A673 (cell line): ENCODE data around the gene DENND6B. TPM values are rescaled to one million over a fixed set of nuclear protein-coding genes. Genes with fewer than 3 reads are reported as not detected.

Experiments
- BruUV-seq: library from RNA; stranded (reverse); fragments of 400-500 nt; replicated peaks from 2 replicates; lab custom pipeline; 2021; lab: Mats Ljungman, UMichigan
- CTCF ChIA-PET: fragments of 300-600 bp; sonication (Branson Sonifier 250); formaldehyde crosslinking; loops from one replicate; lab custom pipeline; 2022; ENCODE audit warnings: antibody characterized with exemption; lab: Charles Lee
- POLR2A ChIA-PET: fragments of 300-600 bp; sonication (Branson Sonifier 250); formaldehyde crosslinking; loops from one replicate; lab custom pipeline; 2022; ENCODE audit warnings: antibody characterized with exemption; ENCODE audit not compliant: low non-redundant PET; lab: Charles Lee
- DNase-seq: peaks from one replicate; pipeline ENCODE4 v3.0.0-alpha.2; 2015; ENCODE audit warnings: low spot score
- H3K27ac ChIP-seq: fragments of 200-600 bp; sonication (generic); 2 replicates; pipeline ENCODE4 v1.5.1; 2016; ENCODE audit warnings: mixed run types, low read depth, mild to moderate bottlenecking, mixed read lengths, antibody characterized with exemption, low read length; ENCODE audit not compliant: poor library complexity, severe bottlenecking
- H3K27me3 ChIP-seq: fragments of 200-600 bp; sonication (generic); replicated peaks from 2 replicates; pipeline ENCODE4 v1.6.1; 2017; ENCODE audit warnings: mixed run types, low read depth, mild to moderate bottlenecking, mixed read lengths, antibody characterized with exemption, low read length; ENCODE audit not compliant: insufficient read depth, poor library complexity
- H3K36me3 ChIP-seq: fragments of 200-600 bp; sonication (generic); 2 replicates; pipeline ENCODE4 v1.6.1; 2016; ENCODE audit warnings: mixed run types, mild to moderate bottlenecking, mixed read lengths, antibody characterized with exemption, low read length; ENCODE audit not compliant: insufficient read depth, poor library complexity, severe bottlenecking
- H3K4me1 ChIP-seq: fragments of 200-600 bp; sonication (generic); 2 replicates; pipeline ENCODE4 v1.6.1; 2017; ENCODE audit warnings: mixed run types, mild to moderate bottlenecking, mixed read lengths, antibody characterized with exemption, low read length; ENCODE audit not compliant: insufficient read depth, poor library complexity, severe bottlenecking
- H3K4me3 ChIP-seq: fragments of 200-600 bp; sonication (generic); 2 replicates; pipeline ENCODE4 v1.5.1; 2016; ENCODE audit warnings: low read depth, mixed run types, mild to moderate bottlenecking, mixed read lengths, low read length; ENCODE audit not compliant: poor library complexity, severe bottlenecking
- H3K9me3 ChIP-seq: fragments of 200-600 bp; sonication (generic); 2 replicates; pipeline ENCODE4 v1.6.1; 2016; ENCODE audit warnings: mixed run types, low read depth, mild to moderate bottlenecking, mixed read lengths, antibody characterized with exemption, low read length; ENCODE audit not compliant: poor library complexity, severe bottlenecking
- EZH2 ChIP-seq: fragments of 200-600 bp; sonication (generic); IDR thresholded peaks from 2 replicates; pipeline ENCODE4 v1.6.1; 2017; ENCODE audit warnings: borderline replicate concordance, low read depth, mild to moderate bottlenecking, mixed read lengths, antibody characterized with exemption, low read length; ENCODE audit not compliant: poor library complexity, severe bottlenecking
- intact Hi-C: fragments of 100-400 bp; cut with micrococcal nuclease; formaldehyde crosslinking; loops from one replicate; pipeline ENCODE4 v1.10.0; 2022; ENCODE audit not compliant: unreplicated experiment
- total RNA-seq: library from RNA; stranded (reverse); gene quantifications from 2 replicates; pipeline ENCODE4 v1.2.3, GENCODE V29; 2021
- TF ChIP-seq, protein P1 (sequence below): fragments of 300-800, 200-600 bp; sonication (generic); conservative IDR thresholded peaks from 2 replicates; pipeline ENCODE4 v1.5.1; 2017; ENCODE audit warnings: low read depth, mild to moderate bottlenecking, antibody characterized with exemption, low read length, moderate library complexity, mixed read lengths

DENND6B gene
- total RNA-seq, 1 experiment from 2014 or later, result 5.3 TPM

DNA sequence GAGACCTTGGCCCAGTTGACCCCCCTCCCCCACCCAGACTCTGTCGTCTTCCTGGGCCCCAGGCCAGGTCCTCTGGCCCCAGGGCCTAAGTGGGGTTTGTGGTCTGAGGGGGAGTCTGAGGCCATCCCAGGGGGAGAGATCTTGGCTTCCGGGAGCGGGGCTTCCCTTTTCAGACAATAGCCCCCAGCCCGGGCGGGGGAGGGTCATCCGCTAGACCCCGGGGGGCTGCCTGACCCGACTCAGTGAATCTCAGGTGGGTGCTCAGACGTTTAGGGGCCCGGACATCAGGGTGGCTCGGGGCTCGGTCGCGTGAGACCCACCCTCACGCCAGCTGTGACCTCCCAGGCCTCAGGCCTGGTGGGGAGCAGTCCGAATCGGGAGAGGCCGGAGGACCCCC lies 57.2 kb downstream of the DENND6B start:
- no TSS peak for BruUV-seq
- POLR2A ChIA-PET, result no interaction called here
- no peak for DNase-seq
- H3K27me3 ChIP-seq, result no peaks in the 10 kb centered on the region
- peaks cover 4% of the 10 kb centered on the region for H3K36me3 ChIP-seq
- intact Hi-C loops, result no loop called here
- peak overlapping the region; percentile 50 for H3K27ac ChIP-seq
- TF ChIP-seq, protein P1, sequence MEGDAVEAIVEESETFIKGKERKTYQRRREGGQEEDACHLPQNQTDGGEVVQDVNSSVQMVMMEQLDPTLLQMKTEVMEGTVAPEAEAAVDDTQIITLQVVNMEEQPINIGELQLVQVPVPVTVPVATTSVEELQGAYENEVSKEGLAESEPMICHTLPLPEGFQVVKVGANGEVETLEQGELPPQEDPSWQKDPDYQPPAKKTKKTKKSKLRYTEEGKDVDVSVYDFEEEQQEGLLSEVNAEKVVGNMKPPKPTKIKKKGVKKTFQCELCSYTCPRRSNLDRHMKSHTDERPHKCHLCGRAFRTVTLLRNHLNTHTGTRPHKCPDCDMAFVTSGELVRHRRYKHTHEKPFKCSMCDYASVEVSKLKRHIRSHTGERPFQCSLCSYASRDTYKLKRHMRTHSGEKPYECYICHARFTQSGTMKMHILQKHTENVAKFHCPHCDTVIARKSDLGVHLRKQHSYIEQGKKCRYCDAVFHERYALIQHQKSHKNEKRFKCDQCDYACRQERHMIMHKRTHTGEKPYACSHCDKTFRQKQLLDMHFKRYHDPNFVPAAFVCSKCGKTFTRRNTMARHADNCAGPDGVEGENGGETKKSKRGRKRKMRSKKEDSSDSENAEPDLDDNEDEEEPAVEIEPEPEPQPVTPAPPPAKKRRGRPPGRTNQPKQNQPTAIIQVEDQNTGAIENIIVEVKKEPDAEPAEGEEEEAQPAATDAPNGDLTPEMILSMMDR, result no peak
- no peak for TF ChIP-seq EZH2
- H3K4me1 ChIP-seq, result peaks cover 39% of the 10 kb centered on the region
- H3K9me3 ChIP-seq, result no peaks in the 10 kb centered on the region
- CTCF ChIA-PET, result no interaction called here
- H3K4me3 ChIP-seq, result peak overlapping the region; percentile 56

DNA sequence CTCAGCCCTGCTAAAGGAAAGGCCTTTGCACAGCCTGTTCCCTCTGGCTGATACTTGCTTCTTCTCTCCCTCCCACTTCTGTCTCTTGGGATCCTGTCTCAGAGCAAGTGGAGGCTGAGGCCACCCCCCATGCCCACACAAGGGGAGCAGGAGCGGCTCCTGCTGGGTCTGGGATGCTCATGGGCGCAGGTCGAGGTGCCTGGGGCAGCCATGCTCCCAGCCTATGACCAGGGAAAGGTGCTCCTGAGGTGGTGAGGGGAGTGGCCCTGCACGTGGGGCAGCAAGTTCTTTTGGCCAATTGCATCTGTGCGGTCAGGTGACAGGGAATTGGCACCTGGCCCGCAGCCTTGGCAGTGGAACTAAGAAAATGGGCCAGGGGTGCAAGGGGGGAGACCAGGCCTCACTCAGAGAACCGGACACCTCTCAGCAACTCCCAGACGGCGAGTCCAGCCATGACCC lies 58.1 kb downstream of the DENND6B start:
- H3K4me1 ChIP-seq, result peaks cover 39% of the 10 kb centered on the region
- ChIA-PET CTCF (no interaction called here), POLR2A (no interaction called here)
- TF ChIP-seq EZH2, result no peak
- TF ChIP-seq, protein P1, result no peak
- H3K27me3 ChIP-seq, result no peaks in the 10 kb centered on the region
- H3K4me3 ChIP-seq, result no peak overlapping the region
- peak overlapping the region; percentile 8 for H3K27ac ChIP-seq
- no peaks in the 10 kb centered on the region for H3K9me3 ChIP-seq
- H3K36me3 ChIP-seq, result no peaks in the 10 kb centered on the region
- no peak for DNase-seq
- intact Hi-C loops, result no loop called here
- no TSS peak for BruUV-seq

DNA sequence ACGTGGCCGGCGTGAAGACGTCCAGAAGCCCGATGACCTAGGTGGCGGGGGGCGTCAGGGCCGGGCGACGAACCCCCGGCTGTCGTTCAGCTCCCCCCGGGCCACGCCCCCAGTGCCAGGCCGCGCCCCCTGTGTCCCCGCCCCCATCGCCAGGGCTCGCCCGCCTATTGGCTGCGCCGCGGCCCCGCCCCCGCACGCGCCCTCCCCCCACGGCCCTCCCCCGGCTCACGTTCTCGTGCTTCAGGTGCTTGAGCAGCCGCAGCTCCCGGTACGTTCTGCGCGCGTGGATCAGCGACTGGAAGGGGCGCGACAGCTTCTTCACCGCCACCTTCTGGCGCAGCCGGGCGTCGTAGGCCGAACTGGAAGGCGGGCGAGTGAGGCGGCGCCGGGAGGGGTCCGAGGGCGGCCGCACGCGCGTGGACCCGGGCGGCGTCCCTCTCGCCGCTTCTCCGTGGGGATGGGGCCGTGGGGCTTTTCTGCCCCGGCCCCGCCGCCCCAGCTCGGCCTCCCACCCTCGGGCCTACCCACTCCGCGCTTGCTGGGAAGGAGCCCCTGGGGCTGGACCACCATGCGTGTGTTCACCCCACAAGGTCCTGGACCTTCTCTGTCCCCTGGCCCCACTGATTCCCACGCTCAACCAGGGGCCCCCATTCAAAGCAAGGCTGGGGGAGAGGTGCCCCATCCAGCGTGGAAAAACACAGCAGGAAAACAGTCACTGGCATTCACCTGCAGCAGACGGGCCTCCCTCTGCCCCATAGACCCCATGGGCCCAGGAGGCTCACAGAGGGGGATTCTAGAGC lies 59.0 kb downstream of the DENND6B start:
- Histone ChIP-seq H3K4me3 (peak overlapping the region; percentile 38), H3K27me3 (no peaks in the 10 kb centered on the region), H3K4me1 (peaks cover 40% of the 10 kb centered on the region), H3K9me3 (no peaks in the 10 kb centered on the region), H3K36me3 (no peaks in the 10 kb centered on the region), H3K27ac (peak overlapping the region; percentile 8)
- TF ChIP-seq EZH2, result no peak
- TF ChIP-seq, protein P1, result peak; percentile 45; the same call in 1 of the 2 replicates
- CTCF ChIA-PET, result interaction anchor here (0.6 to 1.2 kb wide), 4 partner anchors 15 to 499 kb away, joined by 3 to 7 read pairs (median 4); no protein-coding TSS in a partner anchor
- peak; percentile 75 for DNase-seq
- POLR2A ChIA-PET, result no interaction called here
- intact Hi-C loops, result no loop called here
- BruUV-seq, result no TSS peak
